GM18867 (cell line): ENCODE results near the gene TBC1D32.
"Not testable (repeated sequence)": the region's sequence is repeated elsewhere in the genome, so short reads cannot be mapped to it uniquely, and the experiment has no call there.

ENCODE experiments used
- ATAC-seq: cut with Tn5 transposase; IDR thresholded peaks from one replicate; pipeline ENCODE4 v1.9.1; 2021; ENCODE audit warnings: mild to moderate bottlenecking, moderate library complexity; ENCODE audit not compliant: unreplicated experiment

The TBC1D32 gene

GRCh38 chr6:121334299-121335086 lies at the start of gene TBC1D32:
TBC1D32 (minus strand) TSS chr6:121334480; CDS start chr6:121334430, 50 bp downstream.
- ATAC-seq = peak; percentile 97

DNA sequence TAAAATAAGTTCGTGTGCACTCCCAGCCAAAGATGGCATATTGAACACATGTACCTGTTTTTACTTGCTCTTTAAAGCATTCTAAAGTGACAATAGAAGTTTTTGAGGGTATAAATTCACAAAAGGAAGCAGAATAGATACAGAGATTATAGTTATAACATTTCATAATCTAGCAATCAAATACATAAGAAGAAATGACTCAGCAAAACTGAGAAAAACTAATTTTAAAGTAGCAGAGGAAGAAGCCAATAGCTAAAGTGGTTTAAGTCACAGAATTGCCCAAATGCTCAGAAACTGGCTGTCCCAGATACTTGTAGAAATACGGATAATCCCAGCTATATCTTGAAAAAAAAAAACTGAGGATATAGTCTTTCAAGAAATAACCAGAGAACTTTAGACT lies 49.2 kb upstream of the TBC1D32 start:
- ATAC-seq = no peak

GRCh38 chr6:121382467-121383121 lies 48.3 kb upstream of the TBC1D32 start:
- no peak for ATAC-seq

DNA sequence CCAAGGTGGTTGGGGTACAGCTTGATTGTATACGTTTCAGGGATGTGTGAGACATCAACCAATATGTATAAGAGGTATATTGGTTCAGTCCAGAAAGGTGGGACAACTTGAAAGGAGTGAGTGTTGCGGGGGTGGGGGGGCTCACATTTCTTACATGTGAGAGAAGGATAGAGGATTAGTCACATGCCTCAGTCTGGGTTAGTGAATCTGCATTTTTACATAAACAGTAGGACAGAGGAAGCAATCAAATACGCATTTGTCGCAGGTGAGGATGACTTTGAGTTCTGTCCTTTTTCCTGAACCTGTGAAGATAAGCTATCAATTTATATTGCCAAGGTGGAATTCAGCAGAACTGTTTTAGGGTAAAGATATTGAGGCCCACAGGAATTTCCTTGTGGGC lies 42.1 kb upstream of the TBC1D32 start:
- no peak for ATAC-seq

DNA sequence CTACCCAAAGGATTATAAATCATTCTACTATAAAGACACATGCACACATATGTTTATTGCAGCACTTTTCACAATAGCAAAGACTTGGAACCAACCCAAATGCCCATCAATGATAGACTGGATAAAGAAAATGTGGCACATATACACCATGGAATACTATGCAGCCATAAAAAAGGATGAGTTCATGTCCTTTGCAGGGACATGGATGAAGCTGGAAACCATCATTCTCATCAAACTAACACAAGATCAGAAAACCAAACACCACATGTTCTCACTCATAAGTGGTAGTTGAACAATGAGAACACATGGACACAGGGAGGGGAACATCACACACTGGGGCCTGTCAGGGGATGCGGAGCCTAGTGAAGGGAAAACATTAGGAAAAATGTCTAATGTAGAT lies 39.9 kb upstream of the TBC1D32 start:
- not testable (repeated sequence) for ATAC-seq

DNA sequence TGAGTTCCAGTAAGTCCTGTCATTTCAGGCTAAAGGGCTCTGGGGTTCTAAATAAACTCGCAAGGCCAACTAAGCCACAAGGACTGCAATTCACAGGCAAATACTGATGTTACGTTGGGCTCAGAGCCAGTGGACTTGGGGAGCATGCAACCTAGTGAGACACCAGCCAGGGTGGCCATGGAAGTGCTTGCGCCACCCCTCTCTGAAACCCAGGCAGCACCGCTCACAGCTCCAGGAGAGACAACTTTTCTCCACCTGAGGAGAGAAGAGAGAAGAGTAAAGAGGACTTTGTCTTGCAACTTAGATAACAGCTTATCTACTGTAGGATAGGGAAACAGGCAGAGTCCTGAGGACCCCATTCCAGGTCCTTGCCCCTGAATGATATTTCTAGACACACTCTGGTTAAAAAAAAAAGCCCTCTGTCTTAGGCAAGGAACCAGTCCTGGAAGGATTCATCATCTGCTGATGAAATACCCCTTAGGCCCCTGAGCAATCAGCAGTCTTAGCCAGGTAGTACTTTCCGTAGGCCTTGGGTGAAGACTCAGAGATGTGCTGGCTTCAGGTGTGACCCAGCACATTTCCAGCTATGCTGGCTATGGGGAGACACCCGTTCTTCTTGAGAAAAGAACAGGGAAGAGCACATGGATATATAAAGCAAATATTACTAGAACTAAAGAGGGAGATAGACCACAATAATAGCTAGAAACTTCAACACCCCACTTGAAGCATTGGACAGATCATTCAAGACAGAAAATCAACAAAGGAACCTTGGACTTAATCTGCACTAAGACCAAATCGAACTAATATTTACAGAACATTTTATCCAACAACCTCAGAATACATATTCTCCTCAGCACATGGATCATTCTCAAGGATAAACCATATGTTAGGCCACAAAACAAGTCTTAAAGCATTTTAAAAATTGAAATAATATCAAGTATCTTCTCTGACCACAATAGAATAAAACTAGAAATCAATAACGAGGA lies 31.5 kb upstream of the TBC1D32 start:
- ATAC-seq = no peak

DNA sequence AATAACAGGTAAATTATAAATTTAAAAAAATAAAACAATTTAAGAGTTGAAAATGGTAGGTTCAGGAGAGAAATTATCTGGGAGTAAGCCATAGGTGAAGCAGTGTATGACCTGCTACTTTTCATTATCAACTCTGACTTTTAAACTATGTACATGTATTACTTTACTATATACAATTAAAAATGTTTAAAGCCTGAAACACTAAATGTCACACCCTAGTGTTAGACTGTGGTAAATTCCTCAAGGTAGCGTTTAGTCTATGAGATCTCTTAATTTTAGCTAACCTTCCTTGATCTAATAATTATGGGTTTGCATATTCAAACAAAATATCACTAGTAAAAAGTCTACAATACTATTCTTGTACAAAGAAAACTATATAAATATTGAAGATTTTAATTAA lies 22.3 kb upstream of the TBC1D32 start:
- ATAC-seq = no peak

DNA sequence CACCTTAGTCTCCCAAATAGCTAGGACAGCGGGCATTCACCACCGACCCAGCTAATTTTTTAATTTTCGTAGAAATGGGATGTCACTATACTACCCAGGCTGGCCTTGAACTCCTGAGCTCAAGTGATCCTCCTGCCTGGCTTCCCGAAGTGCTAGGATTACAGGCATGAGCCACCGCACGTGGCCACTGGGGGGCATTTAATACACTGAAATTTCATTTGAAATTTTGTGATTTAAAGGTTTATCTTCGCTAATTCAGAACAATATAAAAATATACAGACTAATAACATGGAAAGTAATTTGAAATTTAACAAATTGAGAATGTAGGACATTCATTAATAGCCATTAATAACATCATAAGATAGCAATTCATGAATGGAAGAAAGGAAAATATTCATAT lies 20.5 kb upstream of the TBC1D32 start:
- ATAC-seq = no peak

GRCh38 chr6:121352941-121353340 lies 18.7 kb upstream of the TBC1D32 start:
- no peak for ATAC-seq

GRCh38 chr6:121351916-121352315 lies 17.6 kb upstream of the TBC1D32 start:
- ATAC-seq = no peak

- ATAC-seq = no peak
Observed at GRCh38 chr6:121349596-121349995, 15.3 kb upstream of the TBC1D32 start.

- ATAC-seq = no peak
Observed at GRCh38 chr6:121347484-121347883, 13.2 kb upstream of the TBC1D32 start.

- ATAC-seq = no peak
Observed at GRCh38 chr6:121344539-121344938, 10.3 kb upstream of the TBC1D32 start.

DNA sequence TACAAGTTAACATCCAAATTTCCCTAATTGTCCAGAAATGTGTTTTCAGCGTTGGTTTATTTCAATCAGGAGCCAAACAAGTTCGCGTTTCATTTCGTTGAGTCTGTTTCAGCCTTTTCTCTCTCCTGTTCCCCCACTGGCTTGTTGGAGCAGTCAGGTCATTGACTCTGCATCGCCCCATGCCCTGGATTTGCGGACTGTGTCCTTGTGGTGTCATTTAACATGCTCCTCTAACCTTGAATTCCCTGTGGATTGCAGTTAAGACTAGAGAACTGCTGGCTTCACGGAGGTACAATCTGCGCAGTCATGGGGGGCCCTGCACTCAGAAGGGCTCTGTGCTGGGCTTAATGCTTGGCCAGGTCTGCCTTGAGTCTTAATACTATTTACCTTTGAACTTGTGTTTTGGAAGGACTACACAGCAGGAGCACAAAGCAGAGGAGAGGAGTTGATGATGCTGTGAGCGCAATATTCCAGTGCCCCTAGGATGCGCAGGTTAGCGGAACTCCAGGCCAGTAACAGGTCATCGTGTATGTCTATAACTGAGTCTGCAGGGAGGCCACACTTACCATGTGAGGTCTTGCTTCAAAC lies 5.5 kb upstream of the TBC1D32 start:
- ATAC-seq = no peak

GRCh38 chr6:121338956-121339355 lies 4.7 kb upstream of the TBC1D32 start:
- ATAC-seq = no peak

DNA sequence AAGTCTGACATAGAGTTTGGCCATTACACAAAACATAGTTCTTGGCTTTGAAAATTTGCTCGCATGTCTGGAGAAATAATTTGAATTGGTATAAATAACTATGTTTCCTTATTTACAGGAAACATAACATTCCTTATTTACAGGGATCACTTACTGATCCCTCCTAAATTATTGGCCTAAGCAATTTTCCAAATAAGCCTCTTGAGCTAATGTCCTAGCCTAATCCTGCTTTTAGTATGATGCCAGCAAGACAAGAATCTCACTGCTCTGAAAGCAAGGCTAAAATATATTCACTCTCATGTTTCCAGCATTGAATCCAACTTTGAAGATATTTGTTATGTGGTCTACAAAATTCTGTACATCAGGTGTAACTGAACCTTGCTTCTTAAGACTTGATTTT lies 4.1 kb upstream of the TBC1D32 start:
- ATAC-seq = no peak

DNA sequence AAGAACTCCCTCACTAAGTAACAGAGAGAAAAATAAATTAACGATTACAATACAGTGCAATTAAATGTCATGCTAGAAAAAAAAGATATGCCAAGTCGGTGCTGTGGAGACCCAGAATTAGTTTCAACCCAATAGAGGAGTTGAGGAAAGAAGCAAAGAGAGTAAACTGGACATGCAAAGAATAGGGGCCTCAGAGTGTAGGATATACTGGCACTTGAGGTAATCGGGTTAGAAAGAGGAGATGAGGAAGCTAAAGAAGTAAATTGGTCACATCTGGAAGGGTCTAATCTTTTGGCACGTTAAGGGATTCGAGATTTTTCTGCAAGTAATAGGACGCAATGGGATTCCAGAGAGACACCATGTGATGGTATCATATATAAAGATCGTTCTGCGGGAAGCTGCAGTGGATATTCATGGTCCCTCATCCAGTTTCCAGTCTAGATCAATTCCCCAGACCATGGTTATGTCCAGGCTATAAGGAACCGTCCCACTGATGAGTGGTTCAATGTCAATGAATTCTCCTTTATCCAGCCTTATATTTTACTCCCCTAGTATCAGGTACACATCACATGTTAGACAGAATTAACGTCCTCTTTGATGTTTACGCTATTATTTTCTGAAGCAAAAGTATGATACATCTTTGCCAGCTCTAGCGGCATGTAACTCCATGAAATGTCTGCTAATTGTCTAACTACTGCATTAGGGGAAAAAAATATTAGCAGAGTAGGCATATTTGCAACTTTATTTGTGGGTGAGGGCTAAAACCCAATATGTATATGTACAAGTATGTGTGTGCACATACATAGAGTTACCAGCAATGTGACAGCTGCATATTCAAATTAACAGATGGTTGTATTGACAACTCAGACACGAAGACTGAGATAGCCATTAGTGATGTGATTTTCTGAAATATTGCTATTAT lies 1.1 kb upstream of the TBC1D32 start:
- ATAC-seq = peak; percentile 2

DNA sequence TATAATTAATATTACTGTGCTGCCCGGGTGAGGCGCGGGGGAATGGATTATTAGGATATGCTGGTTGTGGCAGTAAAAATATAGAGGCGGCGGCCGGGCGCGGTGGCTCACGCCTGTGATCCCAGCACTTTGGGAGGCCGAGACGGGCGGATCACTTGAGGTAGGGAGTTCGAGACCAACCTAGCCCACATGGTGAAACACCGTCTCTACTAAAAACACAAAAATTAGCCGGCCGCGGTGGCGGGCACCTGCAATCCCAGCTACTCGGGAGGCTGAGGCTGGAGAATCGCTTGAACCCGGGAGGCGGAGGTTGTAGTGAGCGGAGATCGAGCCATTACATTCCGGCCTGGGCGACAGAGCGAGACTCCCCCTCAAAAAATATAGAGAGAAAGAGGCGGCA lies 586 bp downstream of the TBC1D32 start:
- not testable (repeated sequence) for ATAC-seq

- ATAC-seq = no peak
Observed at GRCh38 chr6:121333196-121333595, 1.1 kb downstream of the TBC1D32 start.

DNA sequence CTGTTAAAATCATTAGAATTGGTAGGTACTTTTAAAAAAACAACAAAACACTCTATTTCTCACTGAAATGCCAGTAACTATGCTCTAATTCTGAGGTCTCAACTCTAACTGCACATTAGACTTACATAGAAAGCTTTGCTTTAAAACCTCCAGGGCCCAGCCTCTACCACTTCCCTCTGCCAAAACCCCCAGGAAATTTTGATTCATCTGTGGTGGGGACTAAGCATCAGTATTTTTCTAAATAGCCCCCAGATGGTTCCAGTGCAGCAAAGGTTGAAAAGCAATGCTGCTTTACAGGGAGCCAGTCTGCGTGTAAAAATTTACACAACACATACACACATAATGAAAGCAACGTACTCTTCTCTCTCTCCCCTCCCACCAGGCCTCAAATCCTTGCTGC lies 3.8 kb downstream of the TBC1D32 start:
- no peak for ATAC-seq
